ENCODE measurements around the gene LRIG3.
"Not testable (repeated sequence)": the region's sequence is repeated elsewhere in the genome, so short reads cannot be mapped to it uniquely, and the experiment has no call there.

LRIG3 gene

DNA sequence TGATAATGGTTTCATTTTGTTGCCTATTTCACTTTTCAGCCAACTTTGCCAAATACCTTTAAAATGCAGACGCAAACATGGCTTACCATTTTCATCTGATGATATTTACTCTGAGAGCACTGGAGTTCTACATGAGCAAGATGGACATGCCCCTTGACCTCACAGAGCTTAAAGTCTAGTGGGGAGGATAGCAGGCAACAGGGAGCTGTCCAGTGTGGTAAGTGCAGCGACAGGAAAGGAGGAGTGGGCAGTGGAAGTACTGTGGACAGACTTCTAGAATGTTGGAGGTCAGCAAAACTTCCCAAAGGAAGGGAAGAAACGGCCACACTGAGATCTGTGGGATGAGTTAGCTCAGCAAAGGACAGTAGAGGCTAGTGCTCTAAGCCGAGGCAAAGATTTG lies 25.3 kb downstream of the LRIG3 start:
- no peak for DNase-seq

DNA sequence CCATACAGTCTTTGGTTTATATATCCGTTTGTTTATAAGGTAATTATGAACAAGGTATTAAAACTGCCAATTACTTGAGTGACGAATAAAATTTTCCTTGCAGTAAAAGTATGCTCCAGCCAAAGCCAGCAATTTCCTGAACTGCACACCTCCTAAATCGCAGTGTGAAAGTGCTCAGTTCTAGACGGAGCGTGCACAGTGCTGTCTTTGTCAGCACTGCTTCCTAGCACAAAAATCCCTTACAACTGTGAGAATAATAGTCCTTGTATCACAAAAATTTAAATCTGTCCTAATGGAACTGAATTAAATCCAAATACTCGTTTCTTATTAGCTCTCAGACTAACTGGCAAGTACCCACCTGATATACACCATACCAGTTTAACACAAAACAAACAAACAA lies 26.3 kb downstream of the LRIG3 start:
- DNase-seq, result no peak

DNA sequence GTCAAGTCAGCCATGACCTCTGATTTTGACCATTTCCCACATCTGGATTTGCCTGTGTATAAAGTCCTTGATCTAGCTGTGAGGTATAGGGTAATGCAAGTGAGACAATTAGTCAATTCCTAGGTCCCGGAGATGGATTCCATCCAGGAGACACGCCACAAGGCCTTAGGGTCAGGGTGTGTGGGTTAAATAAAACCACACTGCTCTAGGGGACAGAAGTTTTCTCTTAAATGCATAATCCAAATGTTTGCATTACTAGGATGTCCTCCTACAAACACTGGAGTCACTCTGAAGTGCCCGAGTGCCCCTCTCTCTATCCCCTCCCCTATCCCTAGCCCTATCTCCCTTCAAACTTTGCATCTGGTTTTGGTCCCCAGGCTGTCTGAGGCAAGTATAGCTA lies 26.8 kb downstream of the LRIG3 start:
- no peak for DNase-seq

DNA sequence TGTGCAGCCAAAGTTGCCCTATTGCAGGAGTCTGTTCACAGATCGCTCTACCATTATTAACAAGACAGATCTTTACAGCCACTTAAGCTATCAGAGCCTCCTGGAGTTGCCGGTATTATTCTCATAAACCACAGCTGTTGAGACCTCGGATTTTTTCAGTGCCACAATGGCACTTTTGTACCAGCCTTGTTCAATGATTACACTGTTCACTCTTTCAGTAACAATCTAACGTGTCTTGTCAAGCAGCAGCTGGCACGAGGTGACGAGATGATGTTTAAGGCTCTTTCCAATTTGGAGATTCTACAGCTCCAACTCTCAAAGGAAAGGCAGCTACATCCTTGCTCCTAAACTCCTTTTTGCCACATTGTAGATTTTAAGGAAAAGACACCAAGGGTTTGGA lies 30.7 kb downstream of the LRIG3 start:
- DNase-seq, result no peak

DNA sequence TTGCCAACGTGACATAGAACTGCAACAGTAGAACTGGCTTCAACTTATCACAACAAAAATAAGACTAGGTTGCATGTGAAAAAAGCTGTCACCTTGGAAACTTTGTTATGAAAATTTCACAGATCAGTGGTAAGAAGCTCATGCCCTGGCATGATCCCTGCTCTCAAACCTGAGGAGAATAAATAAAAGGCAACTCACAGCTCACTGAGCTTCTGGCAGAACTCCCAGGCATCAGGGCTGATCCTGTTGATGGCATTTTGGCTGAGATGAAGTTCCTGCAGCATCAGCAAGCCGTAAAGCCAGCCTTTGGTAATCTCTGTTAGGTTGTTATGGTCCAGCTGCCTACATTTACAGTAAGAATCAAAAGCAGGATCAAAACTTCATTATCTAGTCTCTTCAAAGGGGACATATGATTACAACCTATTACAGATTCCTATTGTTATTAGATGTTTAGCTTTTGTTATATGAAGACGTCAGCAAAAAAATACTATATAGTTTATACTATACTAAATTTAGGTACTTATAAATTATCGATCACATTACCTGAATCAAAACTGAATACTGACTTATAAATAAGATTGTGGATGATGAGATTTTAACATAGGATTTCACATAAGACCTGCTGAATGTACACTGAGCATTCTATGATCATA lies 32.0 kb downstream of the LRIG3 start:
- DNase-seq, result no peak

DNA sequence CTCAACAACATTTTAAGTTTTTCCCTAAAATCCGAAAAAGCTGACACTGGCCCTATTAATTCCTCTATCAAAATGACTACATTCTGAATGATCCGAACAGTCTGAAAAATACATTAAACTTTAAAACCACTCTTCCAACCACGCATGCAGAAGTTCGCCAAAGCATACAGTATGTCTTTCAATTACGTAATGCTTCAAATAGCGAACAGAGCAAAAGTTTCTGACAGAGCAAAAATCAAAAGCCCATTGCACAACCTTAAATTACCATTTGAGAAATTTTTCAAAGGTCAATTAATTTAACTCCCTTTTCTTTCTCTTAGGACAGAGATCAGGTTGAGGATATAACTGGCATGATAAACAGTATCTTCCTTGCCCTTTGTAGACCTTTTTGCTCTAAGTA lies 33.2 kb downstream of the LRIG3 start:
- no peak for DNase-seq

DNA sequence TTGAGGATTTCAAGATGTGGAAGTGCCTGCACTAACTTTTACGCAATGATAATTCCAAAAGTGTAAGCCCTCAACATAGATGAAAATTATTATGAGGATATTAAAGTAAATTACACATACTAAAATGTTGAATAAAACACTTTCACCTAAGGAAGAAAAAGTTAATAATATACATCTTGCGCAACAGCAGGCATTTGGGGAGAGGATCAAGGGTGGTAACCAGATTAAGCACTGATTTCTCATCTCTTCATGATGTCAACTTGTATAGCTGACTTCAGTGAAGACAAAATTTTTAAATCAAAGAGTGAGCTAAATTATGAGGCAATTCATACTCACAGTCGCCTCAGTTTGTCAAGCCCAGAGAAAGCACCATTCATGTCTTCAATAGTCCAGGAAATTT lies 33.8 kb downstream of the LRIG3 start:
- DNase-seq, result no peak

DNA sequence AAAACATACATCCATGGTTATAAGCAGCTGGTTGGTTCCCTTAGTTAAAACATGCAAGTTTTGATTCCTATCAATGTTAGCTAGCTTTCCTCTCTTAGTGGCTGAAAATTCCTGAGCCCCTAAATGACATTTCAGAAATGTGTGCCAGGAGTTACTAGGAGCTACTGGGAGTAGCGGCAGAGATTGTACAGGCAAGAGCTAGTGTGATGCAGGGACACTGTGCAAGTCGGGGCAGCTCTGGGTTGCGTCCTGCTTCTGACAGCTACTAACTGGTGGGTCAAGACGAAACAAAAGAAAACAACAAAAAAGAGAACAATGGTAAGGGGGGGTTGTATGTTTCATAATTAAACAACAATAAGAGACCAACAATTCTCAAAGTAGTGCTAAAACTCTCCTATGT lies 35.4 kb downstream of the LRIG3 start:
- no peak for DNase-seq

DNA sequence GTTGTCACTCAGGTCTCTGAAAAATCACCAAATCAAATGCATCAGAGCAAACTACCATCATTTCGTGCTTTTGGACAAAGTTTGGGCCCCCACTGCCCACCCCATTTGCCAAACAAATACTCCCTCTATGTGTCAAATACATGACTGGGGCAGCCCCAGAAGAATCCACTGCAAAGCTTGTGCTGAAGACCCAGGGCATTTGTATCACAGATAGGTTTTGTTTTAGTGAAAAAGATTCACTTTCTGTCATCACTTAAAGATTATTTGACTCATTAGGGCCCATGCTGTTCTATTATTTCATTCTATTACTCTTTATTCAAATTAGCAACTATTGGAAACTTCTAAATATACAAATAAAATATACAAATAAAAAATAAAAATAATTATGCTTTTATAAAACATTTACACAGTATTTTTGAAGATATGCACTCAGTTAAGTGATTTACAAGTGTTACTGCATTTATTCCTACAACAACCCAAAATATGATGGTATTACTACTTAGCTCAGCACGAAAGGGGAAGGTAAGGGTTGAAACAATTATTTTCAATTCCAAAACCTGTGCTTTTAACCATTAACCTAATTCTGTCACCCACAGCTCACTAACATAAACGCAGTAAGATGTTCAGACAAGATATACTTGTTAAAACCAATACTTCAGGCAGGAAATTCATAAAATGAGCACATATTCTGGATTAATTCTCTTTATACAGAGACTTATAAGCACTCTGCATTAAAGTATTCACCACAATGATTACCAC lies 36.5 kb downstream of the LRIG3 start:
- DNase-seq, result no peak

DNA sequence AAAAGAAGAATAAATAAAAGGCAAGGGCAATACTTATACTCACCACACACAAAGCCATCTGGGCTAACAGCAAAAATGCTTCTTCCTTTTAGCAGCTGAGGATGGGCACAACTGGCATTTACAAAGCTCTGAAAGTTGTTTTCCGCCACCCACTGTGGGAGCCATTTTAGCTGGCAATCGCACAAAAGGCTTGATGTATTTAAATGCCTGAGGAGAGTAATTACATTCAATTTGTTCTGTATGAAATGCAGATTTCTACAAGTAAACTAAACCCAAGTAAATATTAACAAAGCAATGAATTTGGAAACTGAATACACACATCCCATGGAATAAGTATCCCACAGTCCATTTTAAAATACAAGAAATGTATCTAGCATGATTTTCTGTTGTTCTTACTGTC lies 37.5 kb downstream of the LRIG3 start:
- no peak for DNase-seq

DNA sequence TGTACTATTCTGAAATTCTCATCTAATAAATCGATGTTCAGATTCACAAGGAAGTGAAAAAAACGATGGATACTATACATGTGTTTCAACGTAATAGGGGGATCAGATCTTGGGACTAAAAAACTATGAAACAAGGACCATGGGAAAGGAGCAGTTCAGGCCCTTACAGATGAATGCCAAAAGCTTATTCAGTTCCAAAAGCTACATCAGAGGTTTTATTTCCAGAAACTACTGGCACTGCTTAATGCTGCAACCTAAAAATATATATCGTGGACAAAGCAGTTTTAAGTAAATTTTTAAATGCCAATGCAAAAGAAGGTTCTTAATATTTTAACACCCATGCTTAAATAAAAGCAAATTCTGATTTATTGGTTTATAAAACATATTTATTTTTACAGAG lies 38.5 kb downstream of the LRIG3 start:
- no peak for DNase-seq

DNA sequence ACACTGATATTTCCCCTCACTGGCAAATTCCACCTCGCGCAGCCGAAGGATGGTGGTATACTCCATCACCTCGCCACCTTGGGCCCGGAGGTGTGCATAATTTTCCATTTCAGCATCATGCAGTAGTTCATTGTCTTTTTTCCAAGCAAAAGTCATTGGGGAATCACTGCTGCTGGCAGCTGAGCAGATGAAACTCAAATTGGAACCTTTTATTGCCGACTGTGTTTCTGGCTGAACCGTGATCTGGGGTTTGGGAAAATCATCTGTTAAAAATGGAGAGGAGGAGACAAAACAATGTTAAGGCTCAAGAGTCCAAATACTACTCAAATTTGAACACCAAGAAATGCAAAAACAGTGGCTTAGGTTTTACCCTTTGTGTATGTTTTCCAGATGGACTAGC lies 39.7 kb downstream of the LRIG3 start:
- DNase-seq, result no peak

DNA sequence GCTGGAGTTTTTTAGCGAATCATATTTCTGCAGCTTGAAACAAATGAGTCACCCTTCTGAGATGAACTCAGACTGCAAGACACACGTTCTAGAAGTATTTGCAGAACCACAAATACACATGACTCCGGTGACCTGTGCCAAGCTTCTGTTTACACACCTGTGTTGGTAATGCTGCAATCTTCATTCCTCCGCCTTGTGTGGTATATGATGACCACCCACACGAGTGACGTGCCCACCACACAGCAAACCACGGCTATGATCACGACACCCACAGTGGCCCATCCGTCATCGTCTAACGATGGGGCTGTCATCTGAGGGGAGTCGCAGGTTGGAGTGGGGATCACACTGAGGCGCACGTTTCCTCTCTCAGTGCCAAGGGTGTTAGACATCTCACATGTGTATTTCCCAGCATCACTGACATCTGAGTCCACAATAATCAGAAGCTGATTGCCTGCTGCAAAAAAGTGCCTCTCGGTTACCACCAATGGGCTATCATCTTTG lies 43.0 kb downstream of the LRIG3 start:
- no peak for DNase-seq

DNA sequence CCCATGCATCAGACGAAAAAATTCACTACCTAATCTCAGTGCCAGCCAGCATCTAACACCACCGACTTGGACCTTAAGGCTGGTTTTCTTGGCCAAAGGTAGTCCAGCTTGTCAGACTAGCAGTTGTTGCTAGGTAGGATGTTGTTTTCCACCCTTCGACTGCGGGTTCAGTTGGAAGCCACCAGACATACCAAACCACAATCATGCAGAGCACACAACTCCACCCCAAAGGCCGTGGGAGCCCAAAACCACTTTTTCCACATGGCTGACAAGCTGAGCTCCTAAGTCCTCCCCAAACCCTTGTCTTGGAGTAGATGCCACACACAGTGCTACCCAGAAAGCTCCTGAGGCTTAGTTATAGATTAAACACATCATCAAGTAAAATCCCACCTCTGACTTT lies 46.8 kb downstream of the LRIG3 start:
- DNase-seq, result no peak

DNA sequence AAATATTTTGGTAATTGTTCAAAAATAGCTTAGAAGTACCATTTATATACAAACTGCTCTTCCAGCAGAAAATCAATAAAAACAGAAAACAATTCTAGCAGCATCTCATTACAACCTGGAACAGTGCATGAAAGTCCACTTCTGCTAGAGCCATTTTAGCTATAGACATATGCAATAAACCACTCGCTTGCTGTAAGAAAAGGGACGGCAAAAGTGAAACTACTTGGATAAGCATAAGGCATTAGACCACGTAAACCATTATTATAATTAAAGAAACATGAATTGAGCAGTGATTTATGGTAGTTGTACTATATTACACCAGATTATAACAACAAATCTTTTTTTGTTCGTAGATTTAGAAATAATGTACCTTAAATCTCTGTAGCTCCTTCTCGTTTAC lies 48.7 kb downstream of the LRIG3 start:
- no peak for DNase-seq

DNA sequence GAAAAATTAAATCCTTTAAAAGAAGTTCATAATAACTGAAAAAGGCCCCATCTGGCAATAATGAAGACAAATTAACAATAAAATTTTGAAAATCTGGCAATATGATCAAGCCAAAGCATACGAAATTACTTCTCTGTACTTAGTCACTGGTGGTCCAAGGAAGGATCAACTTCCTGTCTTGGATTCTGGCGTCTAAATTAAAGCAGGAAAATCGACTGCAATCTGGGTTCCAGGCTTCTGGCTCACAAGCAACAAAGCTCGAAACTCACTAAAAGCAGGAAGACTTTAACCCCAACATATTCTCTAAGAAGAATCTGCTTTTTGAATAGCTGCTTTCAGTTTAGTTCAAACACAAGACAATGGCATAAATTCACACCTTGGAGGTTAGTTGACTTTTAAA lies 49.7 kb downstream of the LRIG3 start:
- no peak for DNase-seq

DNA sequence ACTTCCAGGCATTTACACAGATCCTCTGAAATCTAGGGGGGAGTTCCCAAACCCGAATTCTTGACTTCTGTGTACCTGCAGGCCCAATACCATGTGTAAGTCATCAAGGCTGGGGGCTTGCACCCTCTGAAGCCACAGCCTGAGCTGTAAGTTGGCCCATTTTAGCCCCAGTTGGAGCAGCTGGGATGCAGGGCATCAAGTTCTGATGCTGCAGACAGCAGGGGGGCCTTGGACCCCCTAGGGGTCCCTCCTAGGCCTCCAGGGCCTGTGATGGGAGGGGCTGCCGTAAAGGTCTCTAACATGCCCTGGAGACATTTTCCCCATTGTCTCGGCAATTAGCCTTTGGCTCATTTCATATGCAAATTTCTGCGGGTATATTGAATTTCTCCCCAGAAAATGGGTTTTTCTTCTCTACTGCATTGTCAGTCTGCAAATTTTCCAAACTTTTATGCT lies 59.5 kb downstream of the LRIG3 start:
- DNase-seq, result no peak

DNA sequence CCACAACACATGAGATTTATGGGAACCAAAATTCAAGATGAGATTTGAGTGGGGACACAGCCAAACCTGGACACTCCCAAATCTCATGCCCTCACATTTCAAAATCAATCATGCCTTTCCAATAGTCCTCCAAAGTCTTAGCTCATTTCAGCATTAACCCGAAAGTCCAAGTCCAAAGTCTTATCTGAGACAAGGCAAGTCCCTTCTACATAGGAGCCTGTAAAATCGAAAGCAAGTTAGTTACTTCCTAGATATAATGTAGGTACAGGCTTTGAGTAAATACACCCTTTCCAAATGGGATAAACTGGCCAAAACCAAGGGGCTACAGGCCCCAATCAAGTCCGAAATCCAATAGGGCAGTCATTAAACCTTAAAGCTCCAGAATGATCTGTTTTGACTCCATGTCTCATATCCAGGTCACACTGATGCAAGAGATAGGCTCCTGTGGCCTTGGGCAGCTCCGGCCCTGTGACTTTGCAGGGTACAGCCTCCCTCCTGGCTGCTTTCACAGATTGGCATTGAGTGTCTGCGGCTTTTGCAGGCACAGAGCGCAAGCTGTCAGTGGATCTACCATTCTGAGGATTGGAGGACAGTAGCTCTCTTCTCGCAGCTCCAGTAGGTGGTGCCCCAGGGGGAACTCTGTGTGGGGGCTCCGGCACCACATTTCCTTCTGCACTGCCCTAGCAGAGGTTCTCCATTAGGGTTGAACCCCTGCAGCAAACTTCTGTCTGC lies 60.1 kb downstream of the LRIG3 start:
- no peak for DNase-seq

DNA sequence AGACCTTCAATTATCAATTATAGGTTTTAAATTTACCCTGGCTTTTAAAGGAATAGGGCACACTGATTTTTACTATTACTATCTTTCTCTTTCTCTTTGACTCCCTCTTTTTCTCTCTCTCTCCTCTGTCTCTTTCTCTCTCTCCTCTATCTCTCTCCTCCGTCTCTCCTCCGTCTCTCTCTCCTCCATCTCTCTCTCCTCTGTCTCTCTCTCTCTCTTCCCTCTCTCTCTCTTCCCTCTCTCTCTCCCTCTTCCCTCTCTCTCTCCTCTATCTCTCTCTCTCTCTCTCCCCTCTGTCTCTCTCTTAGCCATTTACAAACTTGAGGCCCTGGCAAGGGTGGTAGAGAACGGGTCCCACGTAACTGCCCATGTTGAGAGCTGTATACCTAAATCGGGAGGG lies 62.3 kb downstream of the LRIG3 start:
- DNase-seq, result no peak

DNA sequence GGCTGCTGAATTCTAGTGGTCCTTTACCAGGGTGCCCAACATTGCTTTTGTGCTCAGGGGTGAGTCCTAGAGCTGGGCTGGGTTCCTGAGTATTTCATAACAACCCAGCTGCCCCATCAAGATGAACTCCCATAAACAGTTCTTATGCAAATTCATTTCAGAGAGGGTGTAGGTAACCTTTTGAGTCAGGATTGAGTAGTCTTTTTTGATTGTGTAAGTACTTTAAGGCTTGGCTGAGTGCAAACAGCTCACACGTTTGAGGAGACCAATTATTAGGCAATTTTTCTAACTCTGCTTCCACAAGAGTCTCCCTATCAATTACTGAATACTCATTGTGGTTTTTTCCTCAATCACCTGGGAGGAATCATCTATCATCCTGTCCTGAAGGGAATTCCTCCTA lies 63.1 kb downstream of the LRIG3 start:
- not testable (repeated sequence) for DNase-seq

DNA sequence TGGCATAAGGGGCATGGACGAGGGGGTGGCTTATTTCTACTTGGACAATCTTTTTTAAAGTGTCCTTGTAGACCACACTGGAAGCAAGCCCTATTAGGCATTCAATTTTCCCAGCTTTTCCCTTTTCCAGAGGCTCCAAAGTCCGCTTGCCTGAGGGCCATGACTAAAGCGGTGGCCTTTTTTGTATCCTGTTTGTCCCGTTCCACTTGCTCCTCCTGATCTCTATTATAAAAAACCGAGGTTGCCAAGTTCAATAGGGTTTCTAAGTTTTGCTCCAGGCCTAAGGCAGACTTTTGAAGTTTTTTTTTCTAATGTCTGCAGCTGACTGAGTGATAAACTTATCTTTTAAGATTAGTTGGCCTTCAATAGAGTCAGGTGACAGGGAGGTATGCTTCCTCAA lies 64.7 kb downstream of the LRIG3 start:
- not testable (repeated sequence) for DNase-seq

DNA sequence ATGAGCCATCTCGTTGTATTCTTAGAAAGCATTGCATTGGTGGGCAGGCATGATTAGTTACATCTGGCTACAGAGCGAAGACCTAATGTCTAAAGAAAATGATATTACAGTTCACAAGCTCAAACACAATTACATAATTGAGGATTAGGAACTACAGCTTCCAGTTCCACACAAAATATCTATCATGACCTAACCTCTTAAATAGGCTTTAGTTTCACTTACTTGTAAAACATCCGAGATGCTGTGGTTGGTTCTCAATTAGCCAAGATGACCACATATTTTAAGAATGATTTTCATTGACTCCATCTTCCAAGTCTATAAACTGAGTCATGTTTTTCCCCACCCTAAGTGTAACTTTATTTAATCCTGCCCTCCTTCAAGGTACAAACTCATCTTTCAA lies 69.5 kb downstream of the LRIG3 start:
- DNase-seq, result no peak

DNA sequence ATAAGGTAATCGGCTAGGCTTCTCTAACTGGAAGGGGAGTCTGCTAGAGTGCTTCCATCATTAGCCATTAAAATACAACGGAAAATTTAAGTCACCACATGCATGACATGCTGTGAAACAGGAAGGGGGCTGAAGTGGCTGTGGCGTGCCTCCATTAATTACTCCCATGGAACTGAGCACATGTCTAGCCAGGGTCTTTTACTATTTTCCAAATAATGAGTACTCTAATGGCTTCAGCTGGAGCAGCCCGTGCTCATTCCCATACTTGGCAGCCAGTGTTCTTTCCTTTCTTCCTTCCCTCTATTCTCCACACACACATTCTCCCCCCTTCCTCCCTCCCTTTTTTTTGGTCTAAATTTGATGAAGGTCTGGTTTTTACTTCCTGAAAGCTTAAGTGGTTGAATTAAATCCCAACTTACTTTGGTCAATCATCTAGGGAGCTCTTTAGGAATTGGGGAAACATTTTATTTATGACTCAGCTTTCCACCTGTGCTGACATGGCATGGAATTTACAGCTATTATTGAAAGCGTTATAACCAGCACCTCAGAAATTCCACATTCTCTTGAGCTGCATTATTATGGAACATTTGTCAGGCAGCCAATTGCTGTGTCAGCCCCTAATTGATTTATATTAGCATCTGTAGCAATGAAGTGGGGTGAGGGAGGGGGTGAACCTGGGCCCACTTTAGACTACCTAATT lies 72.3 kb downstream of the LRIG3 start:
- no peak for DNase-seq
